HG03457 (cell line): ENCODE results near the gene PRKCA.

ENCODE experiments used
- ATAC-seq: cut with Tn5 transposase; IDR thresholded peaks from one replicate; pipeline ENCODE4 v1.9.1; 2021; ENCODE audit warnings: moderate number of reproducible peaks; ENCODE audit not compliant: unreplicated experiment

PRKCA gene

GRCh38 chr17:66671156-66671555, 368.7 kb downstream of the PRKCA start:
- no peak for ATAC-seq

DNA sequence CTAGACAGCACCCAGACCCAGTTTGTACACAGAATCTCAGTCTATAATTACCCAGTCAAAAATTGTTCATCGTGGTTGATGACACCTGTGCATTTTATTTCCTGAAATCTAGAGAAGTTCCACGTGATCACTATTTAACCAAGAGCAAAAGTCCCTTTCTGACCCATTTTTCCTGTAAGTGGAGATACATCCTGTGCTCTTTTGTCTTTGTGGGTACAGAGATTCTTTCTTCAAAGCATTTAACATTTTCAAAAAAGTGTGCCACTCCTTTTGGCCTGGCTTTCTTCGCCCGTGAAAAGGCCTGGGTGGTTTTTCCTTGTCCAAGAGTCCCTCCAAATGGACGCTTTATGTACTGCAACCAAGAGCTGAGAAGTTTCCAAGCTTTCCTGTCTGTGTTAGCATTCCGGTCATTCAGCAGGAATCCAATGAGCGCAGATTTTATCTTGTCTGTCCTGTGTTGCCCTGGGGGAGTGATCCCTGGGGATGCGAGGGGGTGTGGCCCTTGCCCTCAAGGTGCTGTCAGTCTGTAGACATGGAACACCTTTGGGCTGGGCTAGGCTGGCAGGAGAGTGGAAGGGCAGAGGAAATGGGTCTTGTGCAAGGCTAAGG, 371.4 kb downstream of the PRKCA start:
- no peak for ATAC-seq

- ATAC-seq = no peak
Measured at GRCh38 chr17:66675273-66675990, 373.0 kb downstream of the PRKCA start.

DNA sequence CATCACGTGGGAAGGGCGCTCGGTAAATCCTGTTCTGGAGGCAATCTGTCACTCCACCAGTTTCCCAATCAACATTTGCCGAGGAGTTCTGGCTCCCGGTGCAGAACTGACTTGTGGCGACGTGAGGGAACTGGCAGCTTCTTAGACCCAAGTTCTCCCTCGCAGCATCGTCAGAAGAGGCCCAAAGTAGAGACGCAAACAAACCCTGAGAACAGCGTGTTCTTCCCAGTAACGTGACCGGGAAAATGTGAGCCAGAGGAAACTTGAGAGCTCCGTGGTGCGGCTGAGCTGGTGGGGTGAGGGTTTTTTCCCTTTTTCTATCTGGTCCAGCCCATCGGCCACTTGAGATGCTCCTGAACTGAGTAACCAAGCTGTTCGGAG, 373.6 kb downstream of the PRKCA start:
- no peak for ATAC-seq

- no peak for ATAC-seq
Measured at GRCh38 chr17:66676421-66676820, 374.0 kb downstream of the PRKCA start.

DNA sequence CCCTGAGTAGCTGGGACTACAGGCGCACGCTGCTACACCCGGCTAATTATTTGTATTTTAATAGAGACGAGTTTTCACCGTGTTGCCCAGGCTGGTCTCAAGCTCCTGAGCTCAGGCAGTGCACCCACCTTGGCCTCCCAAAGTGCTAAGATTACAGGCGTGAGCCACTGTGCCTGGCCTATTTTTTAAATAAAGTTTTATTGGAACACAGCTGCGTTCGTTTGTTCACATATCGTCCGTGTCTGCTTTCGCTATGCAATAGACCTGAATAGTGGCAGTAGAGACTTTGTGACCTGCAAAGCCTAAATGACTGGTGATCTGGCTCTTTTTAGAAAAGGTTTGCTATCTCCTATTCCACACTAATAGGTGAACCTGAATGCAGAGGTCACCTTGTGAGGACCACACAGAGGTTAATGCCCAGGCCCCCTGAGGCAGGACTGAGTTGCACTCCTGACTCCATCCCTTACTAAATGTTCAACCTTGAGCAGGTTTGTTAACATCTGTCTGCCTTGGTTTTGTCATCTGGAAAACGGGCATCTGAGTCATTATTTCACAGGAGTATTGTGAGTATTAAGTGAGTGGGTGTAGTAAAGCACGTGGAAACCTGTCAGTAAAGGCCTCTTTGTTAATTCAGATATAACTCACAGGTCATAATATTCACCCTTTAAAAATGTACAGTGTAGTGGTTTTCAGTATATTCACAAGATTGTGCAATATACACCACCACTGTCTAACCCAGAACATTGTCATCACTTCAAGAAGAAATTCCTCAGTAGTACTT, 375.0 kb downstream of the PRKCA start:
- no peak for ATAC-seq

GRCh38 chr17:66678061-66678460, 375.6 kb downstream of the PRKCA start:
- no peak for ATAC-seq

- no peak for ATAC-seq
Measured at GRCh38 chr17:66678827-66679226, 376.4 kb downstream of the PRKCA start.

GRCh38 chr17:66679631-66680517, 377.5 kb downstream of the PRKCA start:
- ATAC-seq = no peak

DNA sequence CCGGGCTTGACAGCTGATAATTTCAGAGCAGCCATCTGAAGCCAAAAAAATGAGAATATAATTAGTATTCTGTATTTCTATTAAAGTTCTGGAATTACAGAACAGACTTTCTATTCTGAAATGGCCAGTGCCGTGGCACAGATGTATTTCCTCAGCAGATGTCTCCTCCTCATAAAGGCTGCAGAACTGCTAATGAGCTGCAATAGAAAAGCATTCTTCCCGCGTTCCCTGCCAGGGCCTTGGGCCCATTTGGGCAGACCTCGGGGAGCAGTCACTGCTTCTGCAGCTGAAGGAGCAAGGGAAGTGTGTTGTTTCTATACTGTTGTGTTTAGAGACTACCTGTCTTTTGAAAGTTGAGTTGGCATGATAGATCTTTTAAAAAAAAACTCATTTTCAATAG, 379.9 kb downstream of the PRKCA start:
- ATAC-seq = no peak

DNA sequence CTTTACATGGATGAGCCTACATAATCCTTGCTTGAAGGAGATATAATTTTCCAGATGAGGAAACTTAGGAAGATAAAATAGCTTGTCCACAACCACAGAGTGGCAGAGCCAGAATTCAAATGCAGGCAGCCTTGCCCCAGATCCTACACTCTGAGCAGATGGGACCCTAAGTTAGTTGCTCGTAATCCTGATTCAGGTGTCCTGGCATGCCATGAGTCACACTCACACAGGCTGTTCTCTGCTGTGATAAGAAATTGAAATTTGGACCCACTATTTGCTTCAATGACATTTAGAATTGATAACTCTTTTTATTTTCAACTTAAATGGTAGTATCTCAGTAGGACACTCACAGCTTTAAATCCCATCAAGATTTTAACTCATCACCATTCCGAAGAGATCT, 381.8 kb downstream of the PRKCA start:
- ATAC-seq = no peak

DNA sequence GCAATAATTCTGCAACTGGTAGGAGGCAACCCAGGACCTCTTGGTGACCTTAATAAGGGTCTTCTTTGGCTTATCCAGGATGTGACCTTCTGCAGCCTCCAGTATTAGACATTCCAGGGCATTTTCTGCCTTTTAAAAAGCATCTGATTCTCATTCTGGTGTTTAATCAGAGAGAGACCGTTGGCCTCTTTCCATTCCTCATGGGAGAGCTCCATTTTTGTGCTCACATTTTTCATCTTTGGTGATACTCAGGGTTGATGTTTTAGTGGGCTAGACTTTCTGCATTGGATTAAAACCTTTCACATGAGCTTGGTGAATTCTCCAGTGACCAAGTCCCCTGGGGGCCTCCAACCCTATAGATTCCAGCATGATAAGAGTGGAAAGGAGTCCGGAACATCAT, 382.3 kb downstream of the PRKCA start:
- ATAC-seq = no peak

- no peak for ATAC-seq
Measured at GRCh38 chr17:66686601-66687000, 384.2 kb downstream of the PRKCA start.

DNA sequence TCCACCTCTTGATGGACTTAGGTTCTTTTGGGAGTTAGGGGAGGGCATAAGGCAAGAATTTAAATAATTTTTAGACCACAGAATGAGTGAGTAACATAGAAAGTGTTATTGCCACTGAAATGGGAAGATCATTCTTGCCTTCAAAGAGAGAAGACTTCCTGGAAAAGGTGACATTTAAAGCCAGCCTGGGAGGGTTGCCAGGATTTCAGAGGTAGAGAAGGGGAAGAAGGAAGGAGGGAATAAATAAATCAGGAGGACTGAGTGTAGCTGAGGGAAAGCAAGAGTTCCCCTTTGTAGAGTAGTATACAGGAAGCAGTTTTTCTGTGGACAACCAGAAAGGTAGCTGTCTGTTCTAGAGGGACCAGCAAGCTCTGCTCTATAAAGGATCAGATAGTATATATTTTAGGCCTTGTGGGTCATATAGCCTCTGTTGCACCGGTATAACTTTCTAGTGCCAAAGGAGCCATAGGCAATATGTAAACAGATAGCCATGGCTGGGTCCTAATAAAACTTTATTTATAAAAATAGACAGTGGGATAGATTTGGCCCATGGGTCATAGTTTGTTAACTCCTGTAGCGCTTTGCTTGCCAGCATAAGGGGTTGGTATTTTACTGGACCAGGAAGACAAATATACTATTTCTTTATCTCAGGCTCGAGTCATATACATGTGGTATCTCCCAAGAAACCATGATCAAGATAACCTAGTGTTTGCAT, 385.3 kb downstream of the PRKCA start:
- ATAC-seq = no peak

DNA sequence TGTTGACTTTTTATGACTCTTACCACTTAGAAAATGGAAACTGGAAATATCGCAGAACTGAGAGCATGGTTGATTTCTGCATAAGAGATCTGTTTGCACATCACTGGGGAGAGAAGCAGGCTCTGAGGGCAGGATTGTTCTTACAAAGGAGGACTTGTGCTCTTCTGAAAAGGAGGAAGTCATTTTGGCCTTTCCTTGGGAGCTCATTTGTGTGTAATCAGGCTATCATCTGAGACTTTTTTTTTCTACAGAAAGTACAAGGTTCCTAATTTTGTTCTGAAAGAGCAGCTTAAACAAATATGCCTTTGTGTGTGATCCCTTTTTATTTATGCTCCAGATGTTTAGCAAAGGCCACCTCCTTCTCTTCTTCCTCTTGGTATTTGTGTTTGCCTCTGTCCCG, 386.8 kb downstream of the PRKCA start:
- ATAC-seq = no peak

DNA sequence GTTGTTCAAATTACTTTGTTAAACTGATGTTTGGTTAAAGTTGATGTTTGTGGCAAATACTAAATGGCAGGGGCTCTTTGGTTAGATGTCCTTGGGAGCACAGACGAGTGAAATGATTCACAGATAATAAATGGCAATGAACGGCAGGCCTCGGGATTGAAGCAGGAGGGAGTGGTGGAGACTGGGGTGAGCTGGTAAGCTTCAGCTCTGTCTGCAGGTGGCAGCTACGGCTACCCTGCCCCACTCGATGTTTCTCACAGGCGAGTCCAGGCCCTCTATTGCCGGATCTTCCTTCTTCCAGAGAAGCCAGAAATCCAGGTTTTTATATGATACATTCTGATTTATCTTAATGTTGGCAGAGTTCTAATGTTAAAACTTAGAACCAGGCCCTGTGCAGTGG, 387.8 kb downstream of the PRKCA start:
- ATAC-seq = no peak

DNA sequence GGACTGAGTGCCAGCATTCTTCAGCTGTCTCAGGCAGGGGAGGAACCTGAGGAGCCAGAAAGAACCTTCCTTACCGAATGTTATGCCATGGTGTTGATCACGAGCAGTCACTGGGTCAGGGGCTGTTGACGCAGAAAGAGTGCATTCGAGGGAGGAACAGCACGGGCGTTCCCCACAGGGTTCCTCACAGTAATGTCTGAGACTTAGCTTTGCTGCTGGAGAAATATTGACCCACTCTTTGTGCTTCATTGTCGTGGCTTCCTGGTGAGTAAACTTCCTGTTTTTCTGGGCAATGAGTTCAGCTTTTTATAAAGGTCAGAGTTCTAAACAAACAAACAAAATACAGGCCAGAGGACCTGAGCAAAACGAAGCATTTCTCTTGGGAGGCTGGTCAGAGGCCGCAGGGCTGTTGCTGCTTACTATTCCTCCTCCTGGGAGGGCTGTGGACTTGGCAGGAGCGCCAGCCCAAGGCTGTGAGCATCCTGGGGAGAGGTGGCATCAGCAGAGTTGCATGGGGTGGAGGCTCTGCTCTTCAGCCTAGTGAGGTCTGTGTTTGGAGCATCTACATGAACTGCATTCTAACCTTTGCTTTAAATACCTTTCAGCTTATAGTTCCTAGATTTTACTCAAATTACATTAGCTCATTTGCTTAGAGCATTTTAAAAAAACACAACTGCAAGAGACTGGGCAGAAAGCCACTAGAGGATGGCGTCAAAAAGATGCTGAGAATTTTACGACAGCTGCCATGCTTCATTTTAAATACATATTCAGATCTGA, 389.4 kb downstream of the PRKCA start:
- ATAC-seq = no peak

DNA sequence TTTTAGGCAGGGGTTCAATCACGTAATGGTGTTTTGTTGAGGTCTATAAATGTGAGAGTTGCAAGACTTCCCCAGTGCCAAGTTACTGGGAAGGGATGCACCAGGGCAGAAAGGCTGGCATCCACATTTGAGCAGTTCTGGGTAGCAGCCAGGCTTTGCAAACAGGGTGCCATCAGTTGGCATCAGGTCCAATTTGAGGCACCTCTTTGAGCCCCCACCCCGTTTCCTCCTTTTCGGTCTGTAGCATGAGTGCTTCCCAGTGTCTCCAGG, 389.9 kb downstream of the PRKCA start:
- ATAC-seq = no peak

DNA sequence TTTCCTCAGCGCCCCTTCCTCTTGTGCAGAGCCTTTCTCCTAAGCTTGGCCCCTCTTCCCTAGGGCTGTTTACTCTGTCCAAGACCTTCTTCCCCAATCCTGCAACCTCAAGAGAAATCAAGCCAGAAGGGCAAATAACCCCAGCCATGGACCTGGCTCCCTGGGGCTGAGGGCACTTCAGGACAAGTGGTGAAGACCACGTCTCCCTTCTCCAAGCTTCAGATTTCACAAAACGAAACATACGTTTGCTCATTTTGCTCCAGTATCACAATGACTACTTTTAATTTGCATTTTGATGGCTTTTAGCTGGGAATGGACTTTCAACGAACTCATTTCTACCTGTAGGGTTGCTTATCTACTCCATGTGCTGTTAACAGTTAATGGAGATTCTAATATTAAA, 392.7 kb downstream of the PRKCA start:
- no peak for ATAC-seq

DNA sequence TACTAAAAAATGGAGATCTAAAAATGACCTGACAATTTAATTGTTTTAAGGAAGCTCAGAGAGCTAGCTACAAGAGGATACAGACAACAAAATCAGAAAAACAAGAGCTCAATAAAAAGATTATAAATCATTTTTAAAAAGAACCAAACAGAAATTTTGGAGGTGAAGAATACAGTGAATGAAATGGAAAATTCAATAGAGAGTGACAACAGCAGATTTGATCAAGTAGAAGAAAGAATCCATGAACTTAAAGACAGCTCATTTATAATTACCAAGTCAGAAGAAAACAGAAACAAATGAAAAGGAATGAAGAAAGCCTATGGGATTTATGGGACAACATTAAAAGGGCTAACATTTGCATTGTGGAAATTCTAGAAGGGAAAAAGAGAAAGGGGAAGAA, 395.9 kb downstream of the PRKCA start:
- no peak for ATAC-seq
